Transverse colon (tissue), 4 donors: ENCODE data around the gene RSF1.

Experiments used
- CTCF ChIP-seq, 5 experiments: fragments of 200-600 bp in 3 of 5; fragments of 450-650 bp in 2 of 5; sonication (generic) in 3 of 5; IDR thresholded peaks; 1 replicate in 2 of 5; 2 replicates in 3 of 5; pipeline ENCODE4 v1.5.1; 2016 to 2017; ENCODE audit warnings: antibody characterized with exemption in 5 of 5, inconsistent platforms in 3 of 5, mild to moderate bottlenecking in 2 of 5, moderate library complexity in 1 of 5
- EP300 ChIP-seq: sonication (generic); formaldehyde crosslinking; IDR thresholded peaks from one replicate; pipeline ENCODE4 v1.6.1; 2017; ENCODE audit warnings: antibody characterized with exemption, low read depth
- POLR2A ChIP-seq: fragments of 450-650 bp; IDR thresholded peaks from one replicate; pipeline ENCODE4 v1.6.1; 2016; ENCODE audit warnings: antibody characterized with exemption, mild to moderate bottlenecking, moderate library complexity
- POLR2AphosphoS5 ChIP-seq, 3 donors: sonication (generic); formaldehyde crosslinking; IDR thresholded peaks; one replicate each; pipeline ENCODE4 v1.6.1; 2016; ENCODE audit warnings: antibody characterized with exemption in 3 of 3

- TF ChIP-seq CTCF (IDR thresholded peaks at IDR 0.05) (no peak), POLR2A (no peak), POLR2AphosphoS5 (IDR thresholded peaks at IDR 0.05) (no peak), EP300 (no peak)
Measured at GRCh38 chr11:77730789-77731188, 89.7 kb downstream of the RSF1 start.
